A673 (cell line): Measurements from ENCODE around the gene DISP3.

Source experiments
- CTCF ChIP-seq: fragments of 300-800, 200-600 bp; sonication (generic); conservative IDR thresholded peaks from 2 replicates; pipeline ENCODE4 v1.5.1; 2017; ENCODE audit warnings: low read depth, mild to moderate bottlenecking, antibody characterized with exemption, low read length, moderate library complexity, mixed read lengths
- EZH2 ChIP-seq: fragments of 200-600 bp; sonication (generic); IDR thresholded peaks from 2 replicates; pipeline ENCODE4 v1.6.1; 2017; ENCODE audit warnings: borderline replicate concordance, low read depth, mild to moderate bottlenecking, mixed read lengths, antibody characterized with exemption, low read length; ENCODE audit not compliant: poor library complexity, severe bottlenecking

GRCh38 chr1:11493972-11494655 lies 15.2 kb downstream of the DISP3 start:
- TF ChIP-seq CTCF (no peak), EZH2 (no peak)
